HFFc6 (cell line): Measurements from ENCODE around the gene OSBP. TPM values are rescaled to one million over a fixed set of nuclear protein-coding genes. Genes with fewer than 3 reads are reported as not detected.

Source experiments
- DNase-seq: peaks from one replicate; pipeline ENCODE4 v3.0.0-alpha.2; 2018
- H3K27ac Mint-ChIP-seq: 2 replicates; pipeline ENCODE4 v1.8.0; 2020; ENCODE audit warnings: mild to moderate bottlenecking, mixed read lengths
- H3K27me3 Mint-ChIP-seq: 2 replicates; pipeline ENCODE4 v1.8.0; 2021; ENCODE audit warnings: mild to moderate bottlenecking, moderate library complexity, mixed read lengths; ENCODE audit not compliant: insufficient read depth
- H3K36me3 Mint-ChIP-seq: 2 replicates; pipeline ENCODE4 v1.8.0; 2021; ENCODE audit warnings: low read depth, mixed read lengths
- H3K4me1 Mint-ChIP-seq: 2 replicates; pipeline ENCODE4 v1.8.0; 2020; ENCODE audit warnings: low read depth, mixed read lengths
- H3K4me3 Mint-ChIP-seq: 2 replicates; pipeline ENCODE4 v1.8.0; 2020; ENCODE audit warnings: mild to moderate bottlenecking, moderate library complexity, mixed read lengths
- H3K9me3 Mint-ChIP-seq: 2 replicates; pipeline ENCODE4 v1.8.0; 2020; ENCODE audit warnings: mild to moderate bottlenecking, mixed read lengths
- total RNA-seq, 6 experiments: library from RNA; stranded (reverse); fragmentation: NEBNext Ultra II Directional; extraction: Animal tissue kit (Norgen Biotek cat#: 25700); gene quantifications; 2 replicates in 1 of 6; 3 replicates in 5 of 6; pipeline ENCODE4 v1.2.3, GENCODE V29; 2021
- TF ChIP-seq, protein P1 (sequence below): fragments of 200-600 bp; sonication (generic); IDR thresholded peaks from 2 replicates; pipeline ENCODE4 v1.5.0; 2021; ENCODE audit warnings: antibody characterized with exemption, mild to moderate bottlenecking

Gene OSBP
- total RNA-seq, 6 experiments from 2014 or later = 39.0 to 45.6 (median 42.9) TPM

DNA sequence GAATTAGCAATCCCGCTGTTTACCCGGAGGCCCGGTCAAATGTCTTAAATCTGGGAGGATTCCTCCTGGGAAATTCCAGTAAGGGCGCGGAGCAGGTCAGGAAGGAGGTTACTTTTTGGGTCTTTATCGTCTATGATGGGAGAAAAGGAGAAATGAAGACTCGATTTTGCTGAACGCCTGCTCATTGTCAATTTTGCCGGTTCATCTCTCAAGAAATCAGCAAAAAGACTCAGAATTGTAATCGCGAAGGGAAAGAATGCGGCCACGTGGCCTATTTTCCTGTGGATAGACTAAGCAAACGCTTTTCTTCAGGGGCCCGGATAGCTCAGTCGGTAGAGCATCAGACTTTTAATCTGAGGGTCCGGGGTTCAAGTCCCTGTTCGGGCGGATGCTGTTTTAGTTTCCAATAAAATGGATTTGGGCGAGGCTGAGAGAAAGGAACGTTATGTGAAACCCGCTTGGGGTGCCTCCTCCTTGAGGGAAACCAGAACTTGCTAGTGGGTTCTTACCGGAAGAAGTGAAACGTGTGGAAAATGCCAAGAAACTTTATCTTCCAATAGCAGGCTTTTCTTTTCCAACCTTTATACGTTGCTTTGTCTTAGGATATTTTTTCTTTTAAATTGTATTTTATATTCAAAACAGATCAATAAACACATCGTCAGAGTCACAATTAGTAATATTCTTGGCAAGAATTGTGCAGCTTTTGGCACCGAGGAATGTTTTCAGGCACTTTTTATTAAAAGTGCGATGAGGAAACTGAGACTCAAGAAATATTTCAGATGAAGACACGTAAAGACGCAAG is 59.3 kb downstream of the OSBP start:
- TF ChIP-seq, protein P1, sequence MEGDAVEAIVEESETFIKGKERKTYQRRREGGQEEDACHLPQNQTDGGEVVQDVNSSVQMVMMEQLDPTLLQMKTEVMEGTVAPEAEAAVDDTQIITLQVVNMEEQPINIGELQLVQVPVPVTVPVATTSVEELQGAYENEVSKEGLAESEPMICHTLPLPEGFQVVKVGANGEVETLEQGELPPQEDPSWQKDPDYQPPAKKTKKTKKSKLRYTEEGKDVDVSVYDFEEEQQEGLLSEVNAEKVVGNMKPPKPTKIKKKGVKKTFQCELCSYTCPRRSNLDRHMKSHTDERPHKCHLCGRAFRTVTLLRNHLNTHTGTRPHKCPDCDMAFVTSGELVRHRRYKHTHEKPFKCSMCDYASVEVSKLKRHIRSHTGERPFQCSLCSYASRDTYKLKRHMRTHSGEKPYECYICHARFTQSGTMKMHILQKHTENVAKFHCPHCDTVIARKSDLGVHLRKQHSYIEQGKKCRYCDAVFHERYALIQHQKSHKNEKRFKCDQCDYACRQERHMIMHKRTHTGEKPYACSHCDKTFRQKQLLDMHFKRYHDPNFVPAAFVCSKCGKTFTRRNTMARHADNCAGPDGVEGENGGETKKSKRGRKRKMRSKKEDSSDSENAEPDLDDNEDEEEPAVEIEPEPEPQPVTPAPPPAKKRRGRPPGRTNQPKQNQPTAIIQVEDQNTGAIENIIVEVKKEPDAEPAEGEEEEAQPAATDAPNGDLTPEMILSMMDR = no peak
- H3K36me3 Mint-ChIP-seq = no peaks in the 10 kb centered on the region
- peaks cover 52% of the 10 kb centered on the region for H3K4me1 Mint-ChIP-seq
- peak overlapping the region; percentile 87 for H3K27ac Mint-ChIP-seq
- H3K4me3 Mint-ChIP-seq = peak overlapping the region; percentile 93
- peak; percentile 88 for DNase-seq
- H3K9me3 Mint-ChIP-seq = peaks cover 3% of the 10 kb centered on the region; the same call in 1 of the 2 replicates
- peaks cover 12% of the 10 kb centered on the region for H3K27me3 Mint-ChIP-seq

DNA sequence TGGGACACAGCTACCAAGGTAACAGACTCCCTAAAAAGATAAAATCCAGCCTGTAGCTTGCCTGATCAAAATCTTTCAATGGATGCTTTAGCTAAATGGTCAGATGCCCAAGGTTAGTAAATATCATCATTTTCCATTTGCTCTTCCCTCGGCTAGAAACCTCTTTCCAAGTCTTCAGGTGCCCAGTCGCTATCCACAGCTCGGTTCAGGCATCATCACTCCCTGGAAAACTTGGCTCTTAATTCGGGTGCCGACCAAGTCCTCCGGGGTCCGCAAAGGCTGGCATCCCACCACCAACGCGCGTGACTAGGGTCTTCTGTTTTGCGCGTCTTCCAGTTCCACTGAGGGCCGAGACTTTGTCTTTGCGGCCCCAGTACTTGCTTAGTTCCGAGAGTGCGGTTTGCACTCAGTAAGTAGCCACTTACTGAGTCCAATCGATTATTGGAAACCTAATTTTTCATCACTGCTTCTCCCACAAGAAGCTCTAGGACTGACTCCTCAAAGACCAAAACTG is 59.9 kb downstream of the OSBP start:
- Mint-ChIP-seq H3K27me3 (peaks cover 18% of the 10 kb centered on the region), H3K27ac (peak overlapping the region; percentile 87), H3K4me3 (peak overlapping the region; percentile 93), H3K36me3 (no peaks in the 10 kb centered on the region), H3K9me3 (peaks cover 8% of the 10 kb centered on the region), H3K4me1 (peaks cover 51% of the 10 kb centered on the region)
- no peak for DNase-seq
- TF ChIP-seq, protein P1 = no peak

DNA sequence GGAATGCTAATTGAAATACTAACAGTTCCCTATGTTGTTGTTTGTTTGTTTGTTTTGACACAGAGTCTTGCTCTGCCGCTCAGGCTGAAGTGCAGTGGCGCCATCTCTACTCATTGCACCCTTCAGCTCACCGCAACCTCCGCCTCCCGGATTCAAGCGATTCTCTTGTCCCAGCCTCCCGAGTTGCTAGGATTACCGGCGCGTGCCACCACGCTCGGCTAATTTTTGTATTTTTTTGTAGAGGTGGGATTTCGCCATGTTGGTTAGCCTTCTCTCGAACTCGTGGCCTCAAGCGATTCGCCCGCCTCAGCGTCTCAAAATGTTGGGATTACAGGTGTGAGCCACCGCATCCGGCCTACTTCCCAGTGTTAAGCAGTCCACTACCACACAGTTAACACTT is 62.3 kb downstream of the OSBP start:
- Mint-ChIP-seq H3K4me3 (no peak overlapping the region), H3K4me1 (peaks cover 53% of the 10 kb centered on the region), H3K27ac (no peak overlapping the region), H3K36me3 (no peaks in the 10 kb centered on the region), H3K9me3 (peaks cover 8% of the 10 kb centered on the region), H3K27me3 (peaks cover 18% of the 10 kb centered on the region)
- TF ChIP-seq, protein P1 = no peak; the same call in 1 of the 2 replicates
- no peak for DNase-seq

DNA sequence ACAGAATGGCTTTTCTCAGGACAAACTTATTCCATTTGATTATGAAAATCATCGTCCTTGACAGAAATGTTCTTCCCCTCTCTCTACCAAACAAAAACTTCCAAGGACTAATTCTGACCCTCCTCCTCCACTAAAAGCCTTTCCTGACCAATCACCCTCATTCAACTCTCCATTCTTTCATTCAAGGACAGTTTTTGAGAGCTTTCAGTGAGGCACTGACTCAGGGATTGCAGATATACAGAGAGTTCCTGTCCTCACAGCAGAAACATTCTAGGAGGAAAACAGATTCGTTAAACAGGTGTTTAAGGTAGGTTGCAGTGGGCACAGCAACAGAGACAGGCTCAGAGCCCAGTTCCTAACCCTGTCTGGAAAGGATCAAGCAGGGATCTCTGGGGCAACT is 62.7 kb downstream of the OSBP start:
- H3K4me3 Mint-ChIP-seq = peak overlapping the region; percentile 89
- TF ChIP-seq, protein P1 = no peak
- DNase-seq = no peak
- no peaks in the 10 kb centered on the region for H3K36me3 Mint-ChIP-seq
- H3K27me3 Mint-ChIP-seq = peaks cover 18% of the 10 kb centered on the region
- peaks cover 49% of the 10 kb centered on the region for H3K4me1 Mint-ChIP-seq
- H3K9me3 Mint-ChIP-seq = peaks cover 8% of the 10 kb centered on the region
- H3K27ac Mint-ChIP-seq = 0 out of 2 replicates have a peak overlapping the region, but pooled peaks have one; percentile 19

DNA sequence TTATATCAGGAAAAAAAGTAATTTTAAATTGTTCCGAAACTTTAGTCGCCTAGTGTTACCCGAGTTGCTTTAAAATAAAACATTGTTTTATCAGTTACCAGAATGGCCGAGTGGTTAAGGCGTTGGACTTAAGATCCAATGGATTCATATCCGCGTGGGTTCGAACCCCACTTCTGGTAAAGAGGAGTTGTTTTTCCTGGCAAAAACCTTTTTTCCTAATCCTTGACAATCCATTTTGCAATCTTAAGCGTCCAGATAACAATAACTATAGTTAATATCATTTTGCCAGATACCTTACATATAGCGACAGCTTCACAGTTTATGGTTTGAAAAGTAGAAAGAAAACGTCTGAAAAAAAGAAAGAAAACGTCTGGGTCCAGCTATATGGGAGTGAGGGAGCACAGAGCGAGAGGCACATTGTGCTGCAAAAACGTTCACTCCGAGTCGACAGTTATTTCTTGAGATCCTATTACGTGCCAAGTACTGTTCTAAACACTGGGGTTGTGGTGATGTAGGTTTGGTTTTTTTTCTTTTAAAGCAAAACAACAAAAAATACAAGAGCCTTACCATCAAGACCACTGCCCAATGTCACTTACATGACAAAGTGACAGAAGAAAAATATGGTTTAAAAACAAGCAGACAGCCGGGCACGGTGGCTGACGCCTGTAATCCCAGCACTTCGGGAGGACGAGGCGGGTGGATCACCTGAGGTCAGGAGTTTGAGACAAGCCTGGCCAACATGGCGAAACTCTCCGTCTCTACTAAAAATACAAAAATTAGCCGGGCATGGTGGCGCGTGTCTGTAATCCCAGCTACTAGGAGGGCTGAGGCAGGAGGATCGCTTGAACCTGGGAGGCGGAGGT is 63.7 kb downstream of the OSBP start:
- Mint-ChIP-seq H3K4me3 (peak overlapping the region; percentile 89), H3K27me3 (peaks cover 16% of the 10 kb centered on the region), H3K27ac (peak overlapping the region; percentile 91), H3K9me3 (peaks cover 8% of the 10 kb centered on the region), H3K4me1 (peaks cover 42% of the 10 kb centered on the region), H3K36me3 (no peaks in the 10 kb centered on the region)
- TF ChIP-seq, protein P1 = no peak
- DNase-seq = peak; percentile 71
